NCI-H524 treated with DMSO at 0.1 percent for 48 hours (cell line): Measurements from ENCODE around the gene CABP4.
"Not testable (repeated sequence)": the region's sequence is repeated elsewhere in the genome, so short reads cannot be mapped to it uniquely, and the experiment has no call there.

Experiments used
- DNase-seq: peaks from one replicate; lab custom pipeline; 2025; lab: John Stamatoyannopoulos, UW

Gene CABP4

GRCh38 chr11:67453816-67454732, 1.1 kb upstream of the CABP4 start:
- DNase-seq = no peak

- DNase-seq = no peak
Observed at GRCh38 chr11:67456068-67456705, 1.0 kb downstream of the CABP4 start.

- DNase-seq = no peak
Observed at GRCh38 chr11:67457453-67457852, 2.3 kb downstream of the CABP4 start.

GRCh38 chr11:67458266-67458665, 3.1 kb downstream of the CABP4 start:
- no peak for DNase-seq

- no peak for DNase-seq
Observed at GRCh38 chr11:67463186-67463585, 8.0 kb downstream of the CABP4 start.

- DNase-seq = no peak
Observed at GRCh38 chr11:67463680-67464410, 8.7 kb downstream of the CABP4 start.

GRCh38 chr11:67464411-67465188, 9.4 kb downstream of the CABP4 start:
- peak; percentile 46 for DNase-seq

GRCh38 chr11:67465189-67465510, 10.0 kb downstream of the CABP4 start:
- no peak for DNase-seq

GRCh38 chr11:67465530-67465929, 10.4 kb downstream of the CABP4 start:
- DNase-seq = not testable (repeated sequence)

GRCh38 chr11:67466367-67466766, 11.2 kb downstream of the CABP4 start:
- no peak for DNase-seq

GRCh38 chr11:67466962-67467771, 12.0 kb downstream of the CABP4 start:
- no peak for DNase-seq

- DNase-seq = no peak
Observed at GRCh38 chr11:67468056-67468455, 12.9 kb downstream of the CABP4 start.

- no peak for DNase-seq
Observed at GRCh38 chr11:67468456-67468758, 13.3 kb downstream of the CABP4 start.

GRCh38 chr11:67468759-67469507, 13.8 kb downstream of the CABP4 start, which contains the start of gene TMEM134:
TMEM134 (minus strand) TSS chr11:67469251; CDS start chr11:67469192, 59 bp downstream.
- no peak for DNase-seq

GRCh38 chr11:67469508-67469811, 14.3 kb downstream of the CABP4 start:
- no peak for DNase-seq

- DNase-seq = no peak
Observed at GRCh38 chr11:67470337-67471002, 15.3 kb downstream of the CABP4 start.

GRCh38 chr11:67472882-67473281, 17.7 kb downstream of the CABP4 start:
- DNase-seq = no peak

GRCh38 chr11:67476692-67477091, 21.5 kb downstream of the CABP4 start:
- DNase-seq = not testable (repeated sequence)

GRCh38 chr11:67477344-67478050, 22.3 kb downstream of the CABP4 start:
- not testable (repeated sequence) for DNase-seq
